MM.1S (cell line): Measurements from ENCODE around the gene G2E3.

Experiments
- DNase-seq: peaks from one replicate; pipeline ENCODE4 v3.0.0-alpha.2; 2015
- H2AFZ ChIP-seq: fragments of 300-600 bp; sonication (generic); 2 replicates; pipeline ENCODE4 v1.6.0; 2016; ENCODE audit warnings: antibody characterized with exemption, low read length
- H3F3A ChIP-seq: fragments of 300-600 bp; sonication (generic); 2 replicates; pipeline ENCODE4 v1.6.1; 2016; ENCODE audit warnings: mild to moderate bottlenecking, antibody characterized with exemption, low read length, moderate library complexity, mixed read lengths; ENCODE audit not compliant: insufficient read depth
- H3K27ac ChIP-seq: fragments of 300-600 bp; sonication (generic); 2 replicates; pipeline ENCODE4 v1.5.1; 2016; ENCODE audit warnings: mild to moderate bottlenecking, low read length
- H3K27me3 ChIP-seq: fragments of 300-600 bp; sonication (generic); replicated peaks from 2 replicates; pipeline ENCODE4 v1.6.0; 2016; ENCODE audit warnings: low read length; ENCODE audit not compliant: insufficient read depth
- H3K36me3 ChIP-seq: fragments of 300-600 bp; sonication (generic); replicated peaks from 2 replicates; pipeline ENCODE4 v1.6.1; 2016; ENCODE audit warnings: mild to moderate bottlenecking, low read length, mixed read lengths; ENCODE audit not compliant: insufficient read depth
- H3K4me1 ChIP-seq: fragments of 300-600 bp; sonication (generic); 2 replicates; pipeline ENCODE4 v1.6.1; 2016; ENCODE audit warnings: low read length, mixed read lengths
- H3K4me2 ChIP-seq: fragments of 300-600 bp; sonication (generic); 2 replicates; pipeline ENCODE4 v1.6.0; 2016; ENCODE audit warnings: low read depth, low read length
- H3K4me3 ChIP-seq: fragments of 300-600 bp; sonication (generic); 2 replicates; pipeline ENCODE4 v1.5.1; 2016; ENCODE audit warnings: low read length, mixed read lengths
- H3K79me2 ChIP-seq: fragments of 300-600 bp; sonication (generic); 2 replicates; pipeline ENCODE4 v1.6.1; 2016; ENCODE audit warnings: mixed run types, low read length, mixed read lengths
- H3K9ac ChIP-seq: fragments of 300-600 bp; sonication (generic); 2 replicates; pipeline ENCODE4 v1.6.1; 2016; ENCODE audit warnings: low read length, mixed read lengths
- H3K9me2 ChIP-seq: fragments of 300-600 bp; sonication (generic); replicated peaks from 2 replicates; pipeline ENCODE4 v1.6.1; 2016; ENCODE audit warnings: mild to moderate bottlenecking, low read length, mixed read lengths; ENCODE audit not compliant: insufficient read depth
- H3K9me3 ChIP-seq: fragments of 300-600 bp; sonication (generic); replicated peaks from 2 replicates; pipeline ENCODE4 v1.6.1; 2016; ENCODE audit warnings: mild to moderate bottlenecking, low read length, mixed read lengths; ENCODE audit not compliant: insufficient read depth
- H4K20me1 ChIP-seq: fragments of 300-600 bp; sonication (generic); 2 replicates; pipeline ENCODE4 v1.6.1; 2016; ENCODE audit warnings: mild to moderate bottlenecking, low read length, moderate library complexity, mixed read lengths; ENCODE audit not compliant: insufficient read depth
- EZH2 ChIP-seq: fragments of 300-600 bp; sonication (generic); optimal IDR thresholded peaks from 2 replicates; pipeline ENCODE3; 2017; ENCODE audit warnings: low read depth, mild to moderate bottlenecking, antibody characterized with exemption, low read length, mixed read lengths
- EZH2phosphoT487 ChIP-seq: fragments of 300-600 bp; sonication (generic); IDR thresholded peaks from 2 replicates; pipeline ENCODE4 v1.6.1; 2018; ENCODE audit warnings: antibody characterized with exemption, low read length
- TF ChIP-seq, protein P1 (sequence below): fragments of 300-600 bp; sonication (generic); IDR thresholded peaks from 2 replicates; pipeline ENCODE4 v1.5.1; 2016; ENCODE audit warnings: antibody characterized with exemption, low read length, mixed read lengths

Gene G2E3

DNA sequence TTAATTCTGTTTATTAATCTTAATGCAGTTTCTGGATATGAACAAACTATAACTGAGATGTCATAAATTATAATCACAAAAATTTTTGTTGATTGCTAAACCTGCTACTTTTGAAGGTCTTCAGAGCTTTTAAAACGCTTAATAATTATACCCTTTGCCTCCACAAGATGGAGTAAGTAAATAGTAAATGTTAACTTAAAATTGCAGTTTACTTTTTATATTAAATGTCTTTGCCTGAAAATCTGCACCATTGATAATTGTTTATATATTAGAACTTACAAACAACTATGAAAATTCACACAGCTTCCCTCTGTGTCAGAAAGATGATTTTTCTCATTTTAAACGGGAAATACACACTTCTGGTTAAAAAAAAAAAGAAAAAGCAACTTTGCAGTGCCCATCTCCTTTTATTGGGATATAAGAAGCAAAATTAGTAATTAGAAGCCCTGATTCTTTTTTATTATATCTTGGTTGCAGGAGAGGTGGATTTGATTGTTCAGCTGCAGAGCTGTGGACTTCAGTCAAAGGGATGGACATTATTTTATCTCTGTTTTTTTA lies 98.7 kb downstream of the G2E3 start:
- H2AFZ ChIP-seq = no peak overlapping the region
- TF ChIP-seq EZH2 = no peak
- TF ChIP-seq, protein P1, sequence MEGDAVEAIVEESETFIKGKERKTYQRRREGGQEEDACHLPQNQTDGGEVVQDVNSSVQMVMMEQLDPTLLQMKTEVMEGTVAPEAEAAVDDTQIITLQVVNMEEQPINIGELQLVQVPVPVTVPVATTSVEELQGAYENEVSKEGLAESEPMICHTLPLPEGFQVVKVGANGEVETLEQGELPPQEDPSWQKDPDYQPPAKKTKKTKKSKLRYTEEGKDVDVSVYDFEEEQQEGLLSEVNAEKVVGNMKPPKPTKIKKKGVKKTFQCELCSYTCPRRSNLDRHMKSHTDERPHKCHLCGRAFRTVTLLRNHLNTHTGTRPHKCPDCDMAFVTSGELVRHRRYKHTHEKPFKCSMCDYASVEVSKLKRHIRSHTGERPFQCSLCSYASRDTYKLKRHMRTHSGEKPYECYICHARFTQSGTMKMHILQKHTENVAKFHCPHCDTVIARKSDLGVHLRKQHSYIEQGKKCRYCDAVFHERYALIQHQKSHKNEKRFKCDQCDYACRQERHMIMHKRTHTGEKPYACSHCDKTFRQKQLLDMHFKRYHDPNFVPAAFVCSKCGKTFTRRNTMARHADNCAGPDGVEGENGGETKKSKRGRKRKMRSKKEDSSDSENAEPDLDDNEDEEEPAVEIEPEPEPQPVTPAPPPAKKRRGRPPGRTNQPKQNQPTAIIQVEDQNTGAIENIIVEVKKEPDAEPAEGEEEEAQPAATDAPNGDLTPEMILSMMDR = 0 out of 2 replicates have a peak, but pooled peaks have one; percentile 12
- no peaks in the 10 kb centered on the region for H3K9me2 ChIP-seq
- H3K4me3 ChIP-seq = no peak overlapping the region
- H3K27ac ChIP-seq = no peak overlapping the region
- no peak overlapping the region for H3K9ac ChIP-seq
- no peaks in the 10 kb centered on the region for H3K36me3 ChIP-seq
- no peaks in the 10 kb centered on the region for H3K27me3 ChIP-seq
- no peak overlapping the region for H3K4me2 ChIP-seq
- no peaks in the 10 kb centered on the region for H4K20me1 ChIP-seq
- no peaks in the 10 kb centered on the region for H3K4me1 ChIP-seq
- H3K79me2 ChIP-seq = no peaks in the 10 kb centered on the region
- H3F3A ChIP-seq = no peaks in the 10 kb centered on the region
- no peak for DNase-seq
- H3K9me3 ChIP-seq = no peaks in the 10 kb centered on the region

DNA sequence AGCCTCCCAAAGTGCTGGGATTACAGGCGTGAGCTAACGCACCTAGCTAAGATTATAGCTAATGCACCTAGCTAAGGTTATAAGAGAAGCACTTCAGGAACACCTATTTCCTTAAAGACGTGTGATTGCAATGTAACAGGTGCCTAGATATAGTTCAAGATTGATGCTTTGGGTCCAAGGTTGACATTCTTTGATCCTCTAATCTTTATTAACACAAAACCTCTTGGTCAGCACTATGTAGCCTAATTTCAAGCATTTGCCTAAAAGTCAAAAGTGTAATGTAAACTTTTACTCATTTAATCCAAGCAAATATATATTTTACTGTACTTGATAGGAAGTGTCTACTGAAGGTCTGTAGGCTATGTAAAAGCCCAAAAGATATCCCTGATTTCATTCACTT lies 99.7 kb downstream of the G2E3 start:
- Histone ChIP-seq H3K9me3 (no peaks in the 10 kb centered on the region), H3K4me2 (no peak overlapping the region), H3K9ac (no peak overlapping the region), H3K27ac (no peak overlapping the region), H3K4me3 (no peak overlapping the region), H2AFZ (no peak overlapping the region), H3K9me2 (no peaks in the 10 kb centered on the region), H3F3A (no peaks in the 10 kb centered on the region), H3K27me3 (no peaks in the 10 kb centered on the region), H4K20me1 (no peaks in the 10 kb centered on the region), H3K4me1 (no peaks in the 10 kb centered on the region), H3K79me2 (no peaks in the 10 kb centered on the region), H3K36me3 (peaks cover 3% of the 10 kb centered on the region; the same call in 1 of the 2 replicates)
- TF ChIP-seq, protein P1 = no peak
- no peak for TF ChIP-seq EZH2
- no peak for TF ChIP-seq EZH2phosphoT487
- no peak for DNase-seq

DNA sequence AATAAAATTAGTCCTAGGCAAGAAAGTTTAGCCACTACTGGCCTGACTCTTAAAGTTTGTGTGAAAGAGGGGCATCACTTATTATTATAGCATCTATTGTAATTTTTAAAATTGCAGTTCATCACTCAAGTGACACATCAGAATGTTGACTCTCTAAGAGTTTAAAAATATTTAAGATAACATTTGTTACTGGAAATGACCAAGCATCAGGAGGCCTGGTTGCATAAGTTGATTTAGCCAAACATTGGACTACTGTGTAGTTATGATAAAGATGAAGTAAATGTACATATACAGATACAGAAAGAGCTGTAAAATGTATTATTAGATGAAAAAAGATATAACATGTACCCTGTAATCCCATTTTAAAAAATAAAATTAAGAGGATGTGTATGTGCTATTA lies 110.6 kb downstream of the G2E3 start:
- H3K4me2 ChIP-seq = no peak overlapping the region
- 0 out of 2 replicates have a peak, but pooled peaks cover 2% of the 10 kb centered on the region for H3F3A ChIP-seq
- no peaks in the 10 kb centered on the region for H3K79me2 ChIP-seq
- DNase-seq = no peak
- H3K9me2 ChIP-seq = no peaks in the 10 kb centered on the region
- 0 out of 2 replicates have a peak, but pooled peaks cover 3% of the 10 kb centered on the region for H3K4me1 ChIP-seq
- H3K36me3 ChIP-seq = no peaks in the 10 kb centered on the region
- no peaks in the 10 kb centered on the region for H4K20me1 ChIP-seq
- no peak overlapping the region for H2AFZ ChIP-seq
- H3K9me3 ChIP-seq = no peaks in the 10 kb centered on the region
- no peaks in the 10 kb centered on the region for H3K27me3 ChIP-seq
- H3K4me3 ChIP-seq = no peak overlapping the region
- no peak overlapping the region for H3K27ac ChIP-seq
- TF ChIP-seq EZH2 (no peak), EZH2phosphoT487 (no peak)
- TF ChIP-seq, protein P1 = no peak
- no peak overlapping the region for H3K9ac ChIP-seq
